Esophagus muscularis mucosa (tissue), 4 donors: ENCODE data around the gene TRMT1. TPM values are rescaled to one million over a fixed set of nuclear protein-coding genes. Genes with fewer than 3 reads are reported as not detected.
A peak's percentile ranks its signal among the peaks of the same experiment; 100 is the strongest.

ENCODE experiments used
- DNase-seq: peaks from one replicate; pipeline ENCODE4 v3.0.0-alpha.2; 2017; ENCODE audit errors: extremely low spot score
- H3K27ac ChIP-seq, 4 donors: fragments of 200-600 bp; sonication (generic); replicated peaks in 1 of 4; 1 replicate in 3 of 4; 2 replicates in 1 of 4; pipeline ENCODE4 v1.5.1; 2016 to 2019; ENCODE audit warnings: mild to moderate bottlenecking in 1 of 4
- H3K27me3 ChIP-seq, 4 donors: fragments of 200-600 bp; sonication (generic); one replicate each; pipeline versions ENCODE4 v1.5.1 to v1.6.0; 2016 to 2019
- H3K36me3 ChIP-seq, 4 donors: fragments of 200-600 bp; sonication (generic); one replicate each; pipeline ENCODE4 v1.5.1; 2016 to 2019
- H3K4me1 ChIP-seq, 4 donors: fragments of 200-600 bp; sonication (generic); one replicate each; pipeline ENCODE4 v1.5.1; 2016 to 2019
- H3K4me3 ChIP-seq, 4 donors: fragments of 200-600 bp; sonication (generic); 1 replicate in 2 of 4; 2 replicates in 2 of 4; pipeline ENCODE4 v1.5.1; 2016 to 2019; ENCODE audit warnings: mild to moderate bottlenecking in 4 of 4, moderate library complexity in 1 of 4
- H3K9me3 ChIP-seq, 4 donors: fragments of 200-600 bp; sonication (generic); 1 replicate in 3 of 4; 2 replicates in 1 of 4; pipeline ENCODE4 v1.5.1; 2016 to 2019
- EP300 ChIP-seq: sonication (generic); formaldehyde crosslinking; IDR thresholded peaks from one replicate; pipeline ENCODE4 v1.6.1; 2017; ENCODE audit warnings: antibody characterized with exemption
- POLR2A ChIP-seq: fragments of 450-650 bp; IDR thresholded peaks from one replicate; pipeline ENCODE4 v1.6.1; 2017; ENCODE audit warnings: antibody characterized with exemption, moderate library complexity, mild to moderate bottlenecking, low read depth
- POLR2AphosphoS5 ChIP-seq, 2 donors: sonication (generic); formaldehyde crosslinking; IDR thresholded peaks; one replicate each; pipeline ENCODE4 v1.6.1; 2017; ENCODE audit warnings: antibody characterized with exemption in 2 of 2
- WGBS: methylation state at CpG from one replicate; pipeline ENCODE4 v1.1.5; 2018; 5-methylcytosine and 5-hydroxymethylcytosine counted together
- intact Hi-C: fragments of 100-400 bp; cut with DNase I; formaldehyde crosslinking; loops from one replicate; pipeline ENCODE4 v1.15.1; 2023
- total RNA-seq, 4 donors: library from RNA; depleted of rRNA; stranded (reverse); fragments of >200 nt; gene quantifications; one replicate each; pipeline versions ENCODE4 v1.1.0 to v1.2.1, GENCODE V29; 2016
- TF ChIP-seq, protein P1 (sequence below), 3 experiments: fragments of 200-600 bp in 2 of 3; fragments of 450-650 bp in 1 of 3; sonication (generic) in 2 of 3; IDR thresholded peaks; one replicate each; pipeline ENCODE4 v1.5.1; 2017 to 2019; ENCODE audit warnings: antibody characterized with exemption in 3 of 3, mild to moderate bottlenecking in 2 of 3, moderate library complexity in 1 of 3

TRMT1 gene
- total RNA-seq, 4 donors from 2014 or later, result 21.4 to 27.6 (median 26.9) TPM

DNA sequence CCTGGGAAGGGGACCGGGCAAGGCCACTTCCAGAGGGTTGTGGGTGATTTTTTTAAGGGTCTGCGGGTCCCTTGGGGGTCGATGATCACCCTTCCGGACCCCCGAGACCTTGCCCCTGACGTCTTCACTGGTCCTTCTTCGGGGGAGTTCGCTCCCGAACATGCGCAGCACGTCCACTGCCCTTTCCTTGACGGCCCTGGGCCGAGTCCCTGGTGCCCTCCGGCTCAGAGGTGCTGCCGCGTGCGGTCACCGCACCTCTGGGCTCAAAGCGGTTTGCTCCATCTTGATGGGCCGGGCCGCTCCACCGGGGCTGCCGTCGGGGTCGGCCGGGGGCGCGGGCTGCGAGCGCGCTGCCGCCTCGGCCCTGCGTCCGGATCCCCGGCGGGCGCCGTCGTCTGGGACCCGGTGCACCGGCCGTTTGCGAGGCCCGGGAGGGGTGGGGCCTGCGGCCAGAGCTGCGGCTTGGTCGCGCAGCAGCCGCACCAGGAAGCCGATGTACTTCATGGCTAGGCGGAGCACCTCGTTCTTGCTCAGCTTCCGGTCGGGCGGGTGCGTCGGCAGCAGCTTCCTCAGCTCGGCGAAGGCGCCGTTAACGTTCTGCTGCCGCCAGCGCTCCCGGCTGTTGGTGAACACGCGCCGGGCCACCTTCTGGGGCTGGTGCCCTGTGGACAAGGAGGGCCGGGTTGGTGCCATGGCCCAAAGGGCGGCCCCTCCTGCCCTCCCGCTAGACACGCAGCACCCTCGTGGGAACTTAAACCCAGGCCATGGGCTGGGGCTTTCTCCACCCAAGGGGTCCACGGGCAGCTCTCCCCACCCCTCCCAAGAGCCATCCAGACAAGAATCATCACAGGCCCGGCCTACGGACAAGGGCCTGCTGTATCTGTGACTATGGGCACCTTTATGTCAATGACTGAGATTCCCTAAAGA, 17.2 kb downstream of the TRMT1 start:
- no peak for DNase-seq
- H3K4me1 ChIP-seq, result peaks cover 70 to 96% (median 96%) of the 10 kb centered on the region in 4 donors
- peak overlapping the region; percentile 49 to 59 (median 52) for H3K4me3 ChIP-seq
- peak overlapping the region; percentile 77 to 90 (median 85) for H3K27ac ChIP-seq
- H3K36me3 ChIP-seq, result peaks cover 5 to 21% (median 15%) of the 10 kb centered on the region in 4 donors
- intact Hi-C loops, result no loop called here
- peaks cover 0 to 8% (median 0%) of the 10 kb centered on the region in 4 donors for H3K27me3 ChIP-seq
- TF ChIP-seq, protein P1, sequence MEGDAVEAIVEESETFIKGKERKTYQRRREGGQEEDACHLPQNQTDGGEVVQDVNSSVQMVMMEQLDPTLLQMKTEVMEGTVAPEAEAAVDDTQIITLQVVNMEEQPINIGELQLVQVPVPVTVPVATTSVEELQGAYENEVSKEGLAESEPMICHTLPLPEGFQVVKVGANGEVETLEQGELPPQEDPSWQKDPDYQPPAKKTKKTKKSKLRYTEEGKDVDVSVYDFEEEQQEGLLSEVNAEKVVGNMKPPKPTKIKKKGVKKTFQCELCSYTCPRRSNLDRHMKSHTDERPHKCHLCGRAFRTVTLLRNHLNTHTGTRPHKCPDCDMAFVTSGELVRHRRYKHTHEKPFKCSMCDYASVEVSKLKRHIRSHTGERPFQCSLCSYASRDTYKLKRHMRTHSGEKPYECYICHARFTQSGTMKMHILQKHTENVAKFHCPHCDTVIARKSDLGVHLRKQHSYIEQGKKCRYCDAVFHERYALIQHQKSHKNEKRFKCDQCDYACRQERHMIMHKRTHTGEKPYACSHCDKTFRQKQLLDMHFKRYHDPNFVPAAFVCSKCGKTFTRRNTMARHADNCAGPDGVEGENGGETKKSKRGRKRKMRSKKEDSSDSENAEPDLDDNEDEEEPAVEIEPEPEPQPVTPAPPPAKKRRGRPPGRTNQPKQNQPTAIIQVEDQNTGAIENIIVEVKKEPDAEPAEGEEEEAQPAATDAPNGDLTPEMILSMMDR (IDR thresholded peaks at IDR 0.05), result no peak
- TF ChIP-seq POLR2AphosphoS5 (IDR thresholded peaks at IDR 0.05), result peak; percentile 80
- WGBS, result 45% methylated on average over 11 of the region's 77 CpGs
- H3K9me3 ChIP-seq, result no peaks in the 10 kb centered on the region

- no peak for DNase-seq
- Histone ChIP-seq H3K27ac (peak overlapping the region; percentile 77 to 90 (median 85)), H3K36me3 (peaks cover 5 to 21% (median 15%) of the 10 kb centered on the region in 4 donors), H3K9me3 (no peaks in the 10 kb centered on the region), H3K4me3 (peak overlapping the region; percentile 49 to 59 (median 52)), H3K27me3 (peaks cover 0 to 8% (median 0%) of the 10 kb centered on the region in 4 donors), H3K4me1 (peaks cover 68 to 97% (median 96%) of the 10 kb centered on the region in 4 donors)
- 7% methylated on average over 37 of the region's 58 CpGs for WGBS
- intact Hi-C loops, result no loop called here
- no peak for TF ChIP-seq POLR2A
- TF ChIP-seq, protein P1 (IDR thresholded peaks at IDR 0.05), result no peak
- TF ChIP-seq EP300, result no peak
- TF ChIP-seq POLR2AphosphoS5 (IDR thresholded peaks at IDR 0.05), result peak in 1 of 2 donors; percentile 16
Measured at GRCh38 chr19:13098277-13099072, 18.1 kb downstream of the TRMT1 start.

DNA sequence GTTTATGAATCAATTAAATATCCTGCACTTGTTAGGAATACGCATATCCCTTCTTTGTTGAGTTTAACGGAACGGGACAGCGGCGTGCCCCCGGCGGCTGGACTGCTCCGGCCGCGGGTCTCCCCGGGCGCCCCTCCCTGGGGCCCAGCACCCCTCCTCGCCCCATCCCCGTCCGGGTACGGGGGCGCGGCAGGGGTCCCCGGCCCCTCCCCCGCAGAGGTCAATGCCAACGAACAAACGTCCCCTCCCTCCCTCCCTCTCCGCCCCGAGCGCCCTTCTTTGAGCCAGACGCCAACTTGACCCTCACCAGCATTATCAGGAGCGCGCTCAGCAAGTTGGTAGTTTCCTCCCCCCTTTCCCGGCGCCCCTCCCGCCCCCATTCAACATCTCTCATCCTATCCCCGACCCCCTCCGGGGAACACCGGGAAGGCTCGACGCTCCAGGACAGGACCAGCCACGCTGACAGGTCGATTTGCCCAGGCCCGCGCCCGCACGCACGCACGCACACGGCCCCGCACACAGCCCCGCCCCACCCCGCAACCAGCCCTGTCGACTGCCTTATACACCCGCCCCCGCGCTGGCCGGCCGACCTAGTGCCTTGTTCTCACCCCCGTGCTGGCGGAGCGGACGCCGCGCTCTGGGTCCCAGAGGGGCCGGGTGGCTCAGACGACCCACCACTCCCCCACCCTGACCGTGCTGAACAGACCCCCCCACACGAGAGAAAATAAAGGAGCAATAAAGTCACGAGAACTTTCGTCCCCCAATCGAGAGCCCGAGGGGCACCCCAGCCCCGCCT, 18.9 kb downstream of the TRMT1 start:
- no peak for DNase-seq
- H3K4me1 ChIP-seq, result peaks cover 67 to 97% (median 95%) of the 10 kb centered on the region in 4 donors
- no peaks in the 10 kb centered on the region for H3K9me3 ChIP-seq
- WGBS, result 30% methylated on average over 49 of the region's 69 CpGs
- TF ChIP-seq, protein P1 (IDR thresholded peaks at IDR 0.05), result no peak
- no peak for TF ChIP-seq POLR2A
- TF ChIP-seq EP300, result no peak
- TF ChIP-seq POLR2AphosphoS5 (IDR thresholded peaks at IDR 0.05), result no peak
- H3K36me3 ChIP-seq, result peaks cover 5 to 21% (median 15%) of the 10 kb centered on the region in 4 donors
- H3K4me3 ChIP-seq, result peak overlapping the region; percentile 49 to 59 (median 52)
- intact Hi-C loops, result no loop called here
- peaks cover 0 to 8% (median 0%) of the 10 kb centered on the region in 4 donors for H3K27me3 ChIP-seq
- H3K27ac ChIP-seq, result peak overlapping the region; percentile 77 to 90 (median 85)

DNA sequence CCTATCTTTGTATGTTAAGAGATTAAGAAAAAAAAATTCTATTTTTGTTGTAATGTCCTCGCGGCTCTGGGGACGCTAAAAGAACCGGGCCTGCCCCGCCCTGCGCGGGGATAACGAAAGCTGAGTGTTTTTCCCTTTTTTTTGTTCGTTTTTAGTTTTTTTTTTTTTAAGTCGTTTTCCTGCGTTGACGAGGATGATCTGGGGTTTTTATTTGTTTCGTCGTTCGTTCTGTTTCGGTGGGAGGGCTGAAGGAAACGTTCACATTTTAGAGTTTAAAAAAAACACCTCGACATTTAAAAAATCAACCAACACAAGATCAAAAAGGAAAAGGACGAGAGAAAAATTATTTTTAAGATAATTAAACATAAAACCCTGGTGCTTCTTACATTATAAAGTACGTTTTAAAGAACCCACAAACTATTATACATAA, 19.5 kb downstream of the TRMT1 start:
- TF ChIP-seq POLR2A (no peak), EP300 (no peak), POLR2AphosphoS5 (IDR thresholded peaks at IDR 0.05) (no peak)
- TF ChIP-seq, protein P1 (IDR thresholded peaks at IDR 0.05), result no peak
- H3K4me1 ChIP-seq, result peaks cover 68 to 97% (median 95%) of the 10 kb centered on the region in 4 donors
- H3K36me3 ChIP-seq, result peaks cover 5 to 21% (median 15%) of the 10 kb centered on the region in 4 donors
- intact Hi-C loops, result no loop called here
- peak overlapping the region; percentile 77 to 90 (median 85) for H3K27ac ChIP-seq
- peaks cover 0 to 8% (median 0%) of the 10 kb centered on the region in 4 donors for H3K27me3 ChIP-seq
- no peaks in the 10 kb centered on the region for H3K9me3 ChIP-seq
- 58% methylated on average over 20 of the region's 20 CpGs for WGBS
- H3K4me3 ChIP-seq, result peak overlapping the region; percentile 49 to 59 (median 52)
- no peak for DNase-seq
